Lung (tissue), 12 donors: ENCODE measurements around the gene COL13A1. TPM values are rescaled to one million over a fixed set of nuclear protein-coding genes. Genes with fewer than 3 reads are reported as not detected.

Experiments
- ATAC-seq: fragments of 200-7000 bp; cut with Tn5 transposase; one replicate; pipeline ENCODE4 v1.9.1; 2020; ENCODE audit warnings: moderate number of reproducible peaks; ENCODE audit not compliant: insufficient read depth, low FRiP score
- DNase-seq, 3 donors: peaks; one replicate each; pipeline ENCODE4 v3.0.0-alpha.2; 2013 to 2017
- H3K27ac ChIP-seq, 2 donors: one replicate each; pipeline ENCODE4 v1.5.1; 2013; ENCODE audit warnings: mild to moderate bottlenecking in 2 of 2, moderate library complexity in 2 of 2, control low read depth in 1 of 2, inconsistent platforms in 1 of 2, low read depth in 1 of 2, low read length in 1 of 2
- H3K27me3 ChIP-seq, 3 donors: one replicate each; pipeline ENCODE4 v1.5.1; 2013; ENCODE audit warnings: low read length in 2 of 3; ENCODE audit not compliant: control insufficient read depth in 3 of 3, insufficient read depth in 3 of 3
- H3K36me3 ChIP-seq, 4 donors: one replicate each; pipeline ENCODE4 v1.5.1; 2013; ENCODE audit warnings: low read length in 4 of 4, mild to moderate bottlenecking in 1 of 4, moderate library complexity in 1 of 4; ENCODE audit not compliant: control insufficient read depth in 4 of 4, insufficient read depth in 4 of 4
- H3K4me1 ChIP-seq, 5 donors: one replicate each; pipeline ENCODE4 v1.5.1; 2013; ENCODE audit warnings: low read length in 5 of 5, mild to moderate bottlenecking in 2 of 5, moderate library complexity in 1 of 5; ENCODE audit not compliant: control insufficient read depth in 5 of 5, insufficient read depth in 5 of 5
- H3K4me3 ChIP-seq: one replicate; pipeline ENCODE4 v1.5.1; 2013; ENCODE audit warnings: mild to moderate bottlenecking, control low read depth, moderate library complexity
- H3K9ac ChIP-seq, 2 donors: one replicate each; pipeline ENCODE4 v1.5.1; 2013; ENCODE audit warnings: low read length in 2 of 2, control low read depth in 1 of 2; ENCODE audit not compliant: insufficient read depth in 1 of 2
- H3K9me3 ChIP-seq, 4 donors: one replicate each; pipeline ENCODE4 v1.5.1; 2013; ENCODE audit warnings: low read length in 3 of 4, mild to moderate bottlenecking in 1 of 4, moderate library complexity in 1 of 4; ENCODE audit not compliant: control insufficient read depth in 4 of 4, insufficient read depth in 3 of 4
- CTCF ChIP-seq: IDR thresholded peaks from 2 replicates; pipeline ENCODE4 v1.5.1; 2012; ENCODE audit warnings: mild to moderate bottlenecking; ENCODE audit errors: control extremely low read depth, extremely low read depth
- WGBS, 2 donors: extraction: QIAGEN DNeasy Blood & Tissue Kit; methylation state at CpG; one replicate each; pipeline ENCODE4 v1.1.7; 2013; 5-methylcytosine and 5-hydroxymethylcytosine counted together
- polyA plus RNA-seq, 2 donors: library from polyadenylated mRNA; stranded (reverse); fragments of 200-250 nt; gene quantifications; one replicate each; pipeline ENCODE4 v1.2.1, GENCODE V29; 2013
- total RNA-seq, 2 donors: library from RNA; depleted of rRNA in 1 of 2; stranded (reverse); fragments of >200 nt in 1 of 2; gene quantifications; one replicate each; pipeline ENCODE4 v1.2.1, GENCODE V29; 2014 to 2021
- donor health status: control.
- donor health status: control.
- donor health status: Bipolar disorder and iron deficiency.
- donor health status: healthy.
- donor health status: DM: yes; HTN: yes; CAD: no.

The COL13A1 gene
- total and polyA plus RNA-seq, 4 donors, result 2.7 to 42.1 (median 5.6) TPM

GRCh38 chr10:69913606-69914382, 112.1 kb downstream of the COL13A1 start:
- DNase-seq (no peak), ATAC-seq (no peak)
- Histone ChIP-seq H3K36me3 (peaks cover 0 to 3% (median 0%) of the 10 kb centered on the region in 4 donors), H3K9ac (no peak overlapping the region), H3K27me3 (no peaks in the 10 kb centered on the region), H3K9me3 (no peaks in the 10 kb centered on the region), H3K4me1 (peaks cover 0 to 47% (median 14%) of the 10 kb centered on the region in 5 donors), H3K27ac (no peak overlapping the region), H3K4me3 (no peak overlapping the region)
- TF ChIP-seq CTCF, result no peak
- WGBS, 2 donors, result 77 to 80% methylated on average over 13 of the region's 13 CpGs

- H3K4me3 ChIP-seq, result no peak overlapping the region
- no peaks in the 10 kb centered on the region for H3K27me3 ChIP-seq
- H3K9ac ChIP-seq, result no peak overlapping the region
- H3K4me1 ChIP-seq, result peaks cover 0 to 43% (median 14%) of the 10 kb centered on the region in 5 donors
- WGBS, 2 donors, result 31 to 40% methylated on average over 13 of the region's 13 CpGs
- TF ChIP-seq CTCF, result peak; percentile 66
- H3K36me3 ChIP-seq, result peaks cover 0 to 3% (median 0%) of the 10 kb centered on the region in 4 donors
- no peaks in the 10 kb centered on the region for H3K9me3 ChIP-seq
- no peak overlapping the region for H3K27ac ChIP-seq
- DNase-seq (peak; percentile 84 to 85 (median 85)), ATAC-seq (peak; percentile 44)
Measured at GRCh38 chr10:69914398-69915214, 112.9 kb downstream of the COL13A1 start.

GRCh38 chr10:69915215-69915560, 113.5 kb downstream of the COL13A1 start:
- Histone ChIP-seq H3K9ac (no peak overlapping the region), H3K4me3 (no peak overlapping the region), H3K27me3 (no peaks in the 10 kb centered on the region), H3K4me1 (peaks cover 0 to 37% (median 11%) of the 10 kb centered on the region in 5 donors), H3K36me3 (peaks cover 0 to 4% (median 0%) of the 10 kb centered on the region in 4 donors), H3K27ac (no peak overlapping the region), H3K9me3 (no peaks in the 10 kb centered on the region)
- no peak for ATAC-seq
- WGBS, 2 donors, result 98 to 99% methylated on average over 3 of the region's 3 CpGs
- DNase-seq, result no peak
- no peak for TF ChIP-seq CTCF
